AG10803 (cell line): ENCODE measurements around the gene PTPRD.

ENCODE experiments used
- DNase-seq: peaks from one replicate; pipeline ENCODE4 v3.0.0; 2010; ENCODE audit warnings: low read depth
- H3K4me3 ChIP-seq: 2 replicates; pipeline ENCODE4 v1.5.1; 2011; ENCODE audit warnings: mild to moderate bottlenecking, low read length, control low read depth
- CTCF ChIP-seq: conservative IDR thresholded peaks from 2 replicates; pipeline ENCODE4 v1.5.1; 2011; ENCODE audit warnings: mild to moderate bottlenecking, low read length, control low read depth, inconsistent platforms

PTPRD gene

GRCh38 chr9:9186086-9186485 is 1426.7 kb downstream of the PTPRD start:
- TF ChIP-seq CTCF = no peak
- no peak overlapping the region for H3K4me3 ChIP-seq
- DNase-seq = no peak

GRCh38 chr9:9182431-9182830 is 1430.4 kb downstream of the PTPRD start:
- TF ChIP-seq CTCF = no peak
- no peak overlapping the region for H3K4me3 ChIP-seq
- no peak for DNase-seq

- DNase-seq = no peak
- no peak overlapping the region for H3K4me3 ChIP-seq
- no peak for TF ChIP-seq CTCF
These were observed 1435.7 kb downstream of the PTPRD start for GRCh38 chr9:9177081-9177480.

- no peak for DNase-seq
- TF ChIP-seq CTCF = no peak
- H3K4me3 ChIP-seq = no peak overlapping the region
These were observed 1438.4 kb downstream of the PTPRD start for GRCh38 chr9:9174358-9174757.

- no peak for TF ChIP-seq CTCF
- H3K4me3 ChIP-seq = no peak overlapping the region
- DNase-seq = no peak
These were observed 1439.5 kb downstream of the PTPRD start for GRCh38 chr9:9173264-9173663.

GRCh38 chr9:9170439-9171134 is 1442.2 kb downstream of the PTPRD start:
- no peak for TF ChIP-seq CTCF
- no peak for DNase-seq
- no peak overlapping the region for H3K4me3 ChIP-seq

- DNase-seq = no peak
- H3K4me3 ChIP-seq = no peak overlapping the region
- no peak for TF ChIP-seq CTCF
These were observed 1470.8 kb downstream of the PTPRD start for GRCh38 chr9:9142001-9142400.
